Thymus (tissue), 11 donors: ENCODE data around the gene HOXD1. TPM values are rescaled to one million over a fixed set of nuclear protein-coding genes. Genes with fewer than 3 reads are reported as not detected.

Experiments
- DNase-seq, 9 donors: peaks; one replicate each; pipeline ENCODE4 v3.0.0-alpha.2; 2013; ENCODE audit warnings: low spot score in 9 of 9, low read depth in 6 of 9, missing footprints in 1 of 9
- H3K27ac ChIP-seq, 2 donors: one replicate each; pipeline ENCODE4 v1.5.1; 2013; ENCODE audit warnings: control low read depth in 1 of 2, low read depth in 1 of 2, low read length in 1 of 2, mild to moderate bottlenecking in 1 of 2, moderate library complexity in 1 of 2
- H3K27me3 ChIP-seq, 2 donors: one replicate each; pipeline ENCODE4 v1.5.1; 2013; ENCODE audit warnings: low read length in 1 of 2; ENCODE audit not compliant: control insufficient read depth in 2 of 2, insufficient read depth in 1 of 2
- H3K36me3 ChIP-seq, 2 donors: one replicate each; pipeline ENCODE4 v1.5.1; 2013; ENCODE audit warnings: low read length in 1 of 2, mild to moderate bottlenecking in 1 of 2, moderate library complexity in 1 of 2; ENCODE audit not compliant: control insufficient read depth in 2 of 2, insufficient read depth in 2 of 2
- H3K4me1 ChIP-seq, 2 donors: one replicate each; pipeline ENCODE4 v1.5.1; 2013; ENCODE audit warnings: low read length in 2 of 2; ENCODE audit not compliant: control insufficient read depth in 2 of 2, insufficient read depth in 2 of 2
- H3K4me3 ChIP-seq, 2 donors: one replicate each; pipeline ENCODE4 v1.5.1; 2013; ENCODE audit warnings: low read length in 2 of 2, control low read depth in 1 of 2, mild to moderate bottlenecking in 1 of 2
- H3K9me3 ChIP-seq, 2 donors: one replicate each; pipeline ENCODE4 v1.5.1; 2013; ENCODE audit warnings: low read length in 1 of 2, mild to moderate bottlenecking in 1 of 2; ENCODE audit not compliant: control insufficient read depth in 2 of 2, insufficient read depth in 1 of 2
- WGBS: extraction: QIAGEN DNeasy Blood & Tissue Kit; methylation state at CpG from one replicate; pipeline ENCODE4 v1.1.7; 2013; 5-methylcytosine and 5-hydroxymethylcytosine counted together
- polyA plus RNA-seq: library from polyadenylated mRNA; stranded (reverse); fragments of 200-250 nt; gene quantifications from one replicate; pipeline ENCODE4 v1.2.3, GENCODE V29; 2013
- total RNA-seq: library from RNA; stranded (reverse); fragments of 120-200 nt; gene quantifications from one replicate; pipeline ENCODE4 v1.2.4, GENCODE V29; 2013
- donor health status: healthy.

Gene HOXD1
- total and polyA plus RNA-seq, 2 donors, result 0.09 to 0.52 TPM

- Histone ChIP-seq H3K27ac (no peak overlapping the region), H3K27me3 (peaks cover 88 to 100% of the 10 kb centered on the region in 2 donors), H3K4me3 (no peak overlapping the region), H3K9me3 (peaks cover 0 to 4% of the 10 kb centered on the region in 2 donors), H3K4me1 (peaks cover 0 to 18% of the 10 kb centered on the region in 2 donors), H3K36me3 (no peaks in the 10 kb centered on the region)
- DNase-seq, result no peak
- WGBS, result 15% methylated on average over 13 of the region's 13 CpGs
Measured at GRCh38 chr2:176164201-176164600, 24.3 kb upstream of the HOXD1 start.

- peaks cover 0 to 18% of the 10 kb centered on the region in 2 donors for H3K4me1 ChIP-seq
- H3K4me3 ChIP-seq, result no peak overlapping the region
- peaks cover 0 to 4% of the 10 kb centered on the region in 2 donors for H3K9me3 ChIP-seq
- no peak for DNase-seq
- H3K36me3 ChIP-seq, result no peaks in the 10 kb centered on the region
- H3K27ac ChIP-seq, result no peak overlapping the region
- 4% methylated on average over 52 of the region's 52 CpGs for WGBS
- peaks cover 87 to 100% of the 10 kb centered on the region in 2 donors for H3K27me3 ChIP-seq
Measured at GRCh38 chr2:176164611-176165369, 23.7 kb upstream of the HOXD1 start.

GRCh38 chr2:176165370-176166050 is 23.0 kb upstream of the HOXD1 start:
- DNase-seq, result no peak
- 4% methylated on average over 26 of the region's 26 CpGs for WGBS
- peaks cover 81 to 100% of the 10 kb centered on the region in 2 donors for H3K27me3 ChIP-seq

GRCh38 chr2:176166272-176166671 is 22.2 kb upstream of the HOXD1 start:
- Histone ChIP-seq H3K4me3 (no peak overlapping the region), H3K4me1 (peaks cover 0 to 6% of the 10 kb centered on the region in 2 donors), H3K27ac (no peak overlapping the region), H3K9me3 (no peaks in the 10 kb centered on the region), H3K27me3 (peaks cover 80 to 100% of the 10 kb centered on the region in 2 donors), H3K36me3 (no peaks in the 10 kb centered on the region)
- no peak for DNase-seq
- 13% methylated on average over 2 of the region's 2 CpGs for whole genome bisulfite sequencing

More at GRCh38 chr2:176165370-176166050, 23.0 kb upstream of the HOXD1 start:
- Histone ChIP-seq H3K4me1 (peaks cover 0 to 11% of the 10 kb centered on the region in 2 donors), H3K27ac (no peak overlapping the region), H3K4me3 (no peak overlapping the region), H3K36me3 (no peaks in the 10 kb centered on the region), H3K9me3 (peaks cover 0 to 4% of the 10 kb centered on the region in 2 donors)

GRCh38 chr2:176167398-176167797 is 21.1 kb upstream of the HOXD1 start:
- H3K4me1 ChIP-seq, result peaks cover 0 to 6% of the 10 kb centered on the region in 2 donors
- H3K27me3 ChIP-seq, result peaks cover 80 to 100% of the 10 kb centered on the region in 2 donors
- no peak for DNase-seq
- H3K4me3 ChIP-seq, result no peak overlapping the region
- 67% methylated on average over 1 of the region's 1 CpG for WGBS
- H3K27ac ChIP-seq, result no peak overlapping the region
- H3K36me3 ChIP-seq, result no peaks in the 10 kb centered on the region
- H3K9me3 ChIP-seq, result no peaks in the 10 kb centered on the region

- 79% methylated on average over 5 of the region's 5 CpGs for WGBS
- no peak for DNase-seq
Measured at GRCh38 chr2:176169181-176169580, 19.3 kb upstream of the HOXD1 start.

GRCh38 chr2:176169711-176170110 is 18.8 kb upstream of the HOXD1 start:
- Histone ChIP-seq H3K27ac (no peak overlapping the region), H3K36me3 (no peaks in the 10 kb centered on the region), H3K4me1 (peaks cover 0 to 8% of the 10 kb centered on the region in 2 donors), H3K4me3 (no peak overlapping the region), H3K9me3 (no peaks in the 10 kb centered on the region), H3K27me3 (peaks cover 78 to 100% of the 10 kb centered on the region in 2 donors)
- DNase-seq, result no peak
- 74% methylated on average over 2 of the region's 2 CpGs for WGBS

More at GRCh38 chr2:176169181-176169580, 19.3 kb upstream of the HOXD1 start:
- H3K27ac ChIP-seq, result no peak overlapping the region
- H3K27me3 ChIP-seq, result peaks cover 78 to 100% of the 10 kb centered on the region in 2 donors
- no peaks in the 10 kb centered on the region for H3K36me3 ChIP-seq
- H3K9me3 ChIP-seq, result no peaks in the 10 kb centered on the region
- H3K4me1 ChIP-seq, result peaks cover 0 to 6% of the 10 kb centered on the region in 2 donors
- H3K4me3 ChIP-seq, result no peak overlapping the region

GRCh38 chr2:176170602-176171305 is 17.7 kb upstream of the HOXD1 start:
- peaks cover 79 to 100% of the 10 kb centered on the region in 2 donors for H3K27me3 ChIP-seq
- no peak for DNase-seq
- no peaks in the 10 kb centered on the region for H3K9me3 ChIP-seq
- 80% methylated on average over 1 of the region's 1 CpG for WGBS
- H3K36me3 ChIP-seq, result no peaks in the 10 kb centered on the region
- H3K4me3 ChIP-seq, result no peak overlapping the region
- H3K27ac ChIP-seq, result no peak overlapping the region
- H3K4me1 ChIP-seq, result peaks cover 0 to 8% of the 10 kb centered on the region in 2 donors
